ENCODE results near the gene KRT34.

The KRT34 gene

GRCh38 chr17:41333098-41333497 is 49.0 kb downstream of the KRT34 start:
- DNase-seq (ENCODE audit: low read depth in 2 of 2): no peak

DNA sequence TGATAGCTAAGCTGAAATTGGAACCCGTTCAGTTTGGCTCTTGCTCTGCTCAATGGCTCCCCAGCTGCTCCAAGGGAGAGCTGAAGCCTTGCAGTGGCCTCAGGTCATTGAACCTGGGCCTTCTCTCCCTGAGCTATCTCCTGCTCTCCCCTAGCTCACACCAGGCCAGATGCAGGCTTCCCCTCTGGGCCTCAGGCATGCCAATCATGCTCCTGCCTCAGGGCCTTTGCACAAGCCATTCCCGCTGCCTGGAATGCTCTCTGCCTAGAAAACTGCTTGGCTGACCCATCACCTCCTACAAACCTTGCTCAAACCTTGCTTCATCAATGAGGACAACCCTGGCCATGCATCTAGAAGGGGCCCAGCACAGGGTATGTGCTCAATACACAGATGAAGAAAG is 49.9 kb downstream of the KRT34 start:
- DNase-seq (ENCODE audit: low read depth in 2 of 2): no peak

GRCh38 chr17:41331606-41332005 is 50.5 kb downstream of the KRT34 start:
- no peak for DNase-seq (ENCODE audit: low read depth in 2 of 2)

- DNase-seq (ENCODE audit: low read depth in 2 of 2): no peak
Measured at GRCh38 chr17:41329279-41329948, 52.7 kb downstream of the KRT34 start.

GRCh38 chr17:41328207-41328606 is 53.9 kb downstream of the KRT34 start:
- DNase-seq (ENCODE audit: low read depth in 2 of 2): no peak
